BJ (cell line): ENCODE results near the gene FBLN5. TPM values are rescaled to one million over a fixed set of nuclear protein-coding genes. Genes with fewer than 3 reads are reported as not detected.

Experiments
- CTCF ChIA-PET: fragments of 350-600 bp; formaldehyde crosslinking; extraction: SDS; loops from one replicate; lab custom pipeline; 2021; ENCODE audit warnings: antibody characterized with exemption, inconsistent platforms; lab: Yijun Ruan, JAX
- POLR2A ChIA-PET: fragments of 300-600 bp; sonication (Branson Sonifier 250); formaldehyde crosslinking; extraction: SDS; loops from one replicate; lab custom pipeline; 2021; ENCODE audit warnings: antibody characterized with exemption; lab: Charles Lee
- DNase-seq: peaks from one replicate; pipeline ENCODE4 v3.0.0-alpha.2; 2011; ENCODE audit warnings: low read depth
- H3K27me3 ChIP-seq: 2 replicates; pipeline ENCODE4 v1.6.0; 2011; ENCODE audit warnings: low read length; ENCODE audit not compliant: control insufficient read depth, insufficient read depth
- H3K36me3 ChIP-seq: 2 replicates; pipeline ENCODE4 v1.5.1; 2011; ENCODE audit warnings: low read length; ENCODE audit not compliant: control insufficient read depth, insufficient read depth
- H3K4me3 ChIP-seq: 2 replicates; pipeline ENCODE4 v1.5.1; 2011; ENCODE audit warnings: low read depth, mild to moderate bottlenecking, control low read depth, low read length
- CTCF ChIP-seq: IDR thresholded peaks from 2 replicates; pipeline ENCODE4 v1.5.1; 2011; ENCODE audit warnings: low read depth, mild to moderate bottlenecking, control low read depth, inconsistent platforms, low read length, moderate library complexity; ENCODE audit not compliant: insufficient read depth
- polyA minus RNA-seq: library from RNA; depleted of rRNA, polyadenylated mRNA; stranded (reverse); fragments of >200 nt; gene quantifications from 2 replicates; pipeline ENCODE4 v1.2.3, GENCODE V29; 2011; rRNA and poly(A)+ RNA removed
- polyA plus RNA-seq: library from polyadenylated mRNA; depleted of rRNA; stranded (reverse); fragments of >200 nt; gene quantifications from 2 replicates; pipeline ENCODE4 v1.2.3, GENCODE V29; 2011; rRNA removed

FBLN5 gene
- polyA plus RNA-seq = 135 and 158 TPM in 2 replicates
- 63.6 and 91.5 TPM in 2 replicates for polyA minus RNA-seq

- Histone ChIP-seq H3K27me3 (no peaks in the 10 kb centered on the region), H3K4me3 (peak within 1 kb of the TSS; percentile 80), H3K36me3 (no peaks in the 10 kb centered on the region; the same call in 1 of the 2 replicates)
- ChIA-PET CTCF (interaction anchor here (1.1 to 1.3 kb wide), 2 partner anchors 43 to 162 kb away, joined by 3 to 4 read pairs; no protein-coding TSS in a partner anchor), POLR2A (interaction anchor here (0.7 to 1.1 kb wide), 2 partner anchors 9 to 16 kb away, joined by 3 read pairs; no protein-coding TSS in a partner anchor)
- peak; percentile 82 for DNase-seq
- TF ChIP-seq CTCF = no peak
Measured at GRCh38 chr14:91947475-91948184, at the start of gene FBLN5. TSS of gene FBLN5 (minus strand) at chr14:91947694. CDS start at chr14:91947229, 465 bp downstream.

GRCh38 chr14:91996948-91997371, 49.5 kb upstream of the FBLN5 start:
- peak; percentile 85 for DNase-seq
- CTCF ChIA-PET = interaction anchor here (0.5 to 2.0 kb wide), 20 partner anchors 8 to 668 kb away, joined by 3 to 18 read pairs (median 4); no protein-coding TSS in a partner anchor
- H3K4me3 ChIP-seq = no peak overlapping the region
- TF ChIP-seq CTCF = peak; percentile 71
- no peaks in the 10 kb centered on the region for H3K27me3 ChIP-seq
- H3K36me3 ChIP-seq = no peaks in the 10 kb centered on the region; the same call in 1 of the 2 replicates
- POLR2A ChIA-PET = no interaction called here

GRCh38 chr14:91987192-91987591, 39.7 kb upstream of the FBLN5 start:
- Histone ChIP-seq H3K4me3 (no peak overlapping the region), H3K27me3 (no peaks in the 10 kb centered on the region), H3K36me3 (peaks cover 6% of the 10 kb centered on the region)
- no peak for TF ChIP-seq CTCF
- ChIA-PET POLR2A (no interaction called here), CTCF (interaction anchor here (1.4 kb wide), 1 partner anchor 58 kb away, joined by 4 read pairs; no protein-coding TSS in a partner anchor)
- DNase-seq = no peak

GRCh38 chr14:91985521-91986255, 38.2 kb upstream of the FBLN5 start:
- Histone ChIP-seq H3K27me3 (no peaks in the 10 kb centered on the region), H3K36me3 (peaks cover 3% of the 10 kb centered on the region), H3K4me3 (no peak overlapping the region)
- CTCF ChIA-PET = interaction anchor here (0.7 to 1.6 kb wide), 3 partner anchors 9 to 16 kb away, joined by 3 to 5 read pairs (median 3); no protein-coding TSS in a partner anchor
- TF ChIP-seq CTCF = no peak
- POLR2A ChIA-PET = no interaction called here
- no peak for DNase-seq
